22Rv1 (cell line): ENCODE results near the gene ASTN2.

Source experiments
- ZFX ChIP-seq: fragments of 450-650 bp; IDR thresholded peaks from 2 replicates; pipeline ENCODE4 v1.6.1; 2017; ENCODE audit warnings: antibody characterized with exemption, borderline replicate concordance
- TF ChIP-seq, protein P1 (sequence below): fragments of 450-650 bp; IDR thresholded peaks from 2 replicates; pipeline ENCODE4 v1.5.1; 2017; ENCODE audit warnings: mild to moderate bottlenecking

DNA sequence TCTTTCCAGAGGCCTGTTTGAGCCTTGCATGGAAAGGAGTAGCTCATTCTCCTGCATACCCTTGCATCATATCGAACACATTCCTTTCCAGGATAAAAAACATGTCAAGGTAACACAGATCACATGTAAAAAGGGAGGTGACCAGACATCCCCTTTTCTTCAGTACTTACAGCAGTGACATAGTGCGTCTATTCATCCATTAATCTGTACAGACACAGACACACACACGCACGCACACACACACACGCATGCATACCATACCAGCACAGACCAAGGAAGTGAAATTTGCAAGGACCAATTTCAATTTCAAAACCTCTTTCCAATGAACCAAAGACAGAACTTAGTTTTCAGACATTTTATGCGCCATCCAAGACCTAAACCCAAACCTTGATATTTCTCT lies 1005.2 kb downstream of the ASTN2 start:
- TF ChIP-seq, protein P1, sequence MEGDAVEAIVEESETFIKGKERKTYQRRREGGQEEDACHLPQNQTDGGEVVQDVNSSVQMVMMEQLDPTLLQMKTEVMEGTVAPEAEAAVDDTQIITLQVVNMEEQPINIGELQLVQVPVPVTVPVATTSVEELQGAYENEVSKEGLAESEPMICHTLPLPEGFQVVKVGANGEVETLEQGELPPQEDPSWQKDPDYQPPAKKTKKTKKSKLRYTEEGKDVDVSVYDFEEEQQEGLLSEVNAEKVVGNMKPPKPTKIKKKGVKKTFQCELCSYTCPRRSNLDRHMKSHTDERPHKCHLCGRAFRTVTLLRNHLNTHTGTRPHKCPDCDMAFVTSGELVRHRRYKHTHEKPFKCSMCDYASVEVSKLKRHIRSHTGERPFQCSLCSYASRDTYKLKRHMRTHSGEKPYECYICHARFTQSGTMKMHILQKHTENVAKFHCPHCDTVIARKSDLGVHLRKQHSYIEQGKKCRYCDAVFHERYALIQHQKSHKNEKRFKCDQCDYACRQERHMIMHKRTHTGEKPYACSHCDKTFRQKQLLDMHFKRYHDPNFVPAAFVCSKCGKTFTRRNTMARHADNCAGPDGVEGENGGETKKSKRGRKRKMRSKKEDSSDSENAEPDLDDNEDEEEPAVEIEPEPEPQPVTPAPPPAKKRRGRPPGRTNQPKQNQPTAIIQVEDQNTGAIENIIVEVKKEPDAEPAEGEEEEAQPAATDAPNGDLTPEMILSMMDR, result no peak
- no peak for TF ChIP-seq ZFX
